Prostate gland (tissue), 2 donors: ENCODE results near the gene ANKS1B.

ENCODE experiments used
- POLR2A ChIP-seq: fragments of 450-650 bp; IDR thresholded peaks from one replicate; pipeline ENCODE4 v1.6.1; 2016; ENCODE audit warnings: antibody characterized with exemption, mild to moderate bottlenecking
- POLR2AphosphoS5 ChIP-seq: sonication (generic); formaldehyde crosslinking; IDR thresholded peaks from one replicate; pipeline ENCODE4 v1.6.1; 2017; ENCODE audit warnings: antibody characterized with exemption
- TF ChIP-seq, protein P1 (sequence below), 4 experiments: fragments of 200-600 bp in 2 of 4; fragments of 450-650 bp in 2 of 4; sonication (generic) in 2 of 4; IDR thresholded peaks; 1 replicate in 3 of 4; 2 replicates in 1 of 4; pipeline ENCODE4 v1.5.1; 2016 to 2019; ENCODE audit warnings: antibody characterized with exemption in 4 of 4, mild to moderate bottlenecking in 2 of 4, moderate library complexity in 2 of 4

DNA sequence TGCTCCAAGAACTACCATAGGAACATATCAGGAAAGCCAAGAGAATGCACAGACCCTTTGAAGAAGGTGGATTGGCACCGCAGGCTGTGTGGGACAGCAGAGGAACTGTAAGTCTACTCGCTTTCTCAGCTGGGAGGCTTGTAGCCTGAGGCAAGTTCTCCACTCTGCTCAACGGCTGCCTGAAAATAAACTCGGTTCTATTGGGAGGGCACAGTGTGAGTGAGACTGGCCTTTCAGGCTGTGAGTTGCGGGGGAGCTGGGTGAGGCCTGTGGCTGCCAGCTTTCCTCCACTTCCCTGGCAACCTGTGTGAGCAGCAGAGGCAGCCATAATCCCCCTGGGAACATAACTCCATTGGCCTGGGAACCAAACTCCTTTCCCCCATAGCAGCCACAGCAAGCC lies 132.1 kb downstream of the ANKS1B start:
- TF ChIP-seq POLR2AphosphoS5 (no peak), POLR2A (no peak)
- TF ChIP-seq, protein P1, sequence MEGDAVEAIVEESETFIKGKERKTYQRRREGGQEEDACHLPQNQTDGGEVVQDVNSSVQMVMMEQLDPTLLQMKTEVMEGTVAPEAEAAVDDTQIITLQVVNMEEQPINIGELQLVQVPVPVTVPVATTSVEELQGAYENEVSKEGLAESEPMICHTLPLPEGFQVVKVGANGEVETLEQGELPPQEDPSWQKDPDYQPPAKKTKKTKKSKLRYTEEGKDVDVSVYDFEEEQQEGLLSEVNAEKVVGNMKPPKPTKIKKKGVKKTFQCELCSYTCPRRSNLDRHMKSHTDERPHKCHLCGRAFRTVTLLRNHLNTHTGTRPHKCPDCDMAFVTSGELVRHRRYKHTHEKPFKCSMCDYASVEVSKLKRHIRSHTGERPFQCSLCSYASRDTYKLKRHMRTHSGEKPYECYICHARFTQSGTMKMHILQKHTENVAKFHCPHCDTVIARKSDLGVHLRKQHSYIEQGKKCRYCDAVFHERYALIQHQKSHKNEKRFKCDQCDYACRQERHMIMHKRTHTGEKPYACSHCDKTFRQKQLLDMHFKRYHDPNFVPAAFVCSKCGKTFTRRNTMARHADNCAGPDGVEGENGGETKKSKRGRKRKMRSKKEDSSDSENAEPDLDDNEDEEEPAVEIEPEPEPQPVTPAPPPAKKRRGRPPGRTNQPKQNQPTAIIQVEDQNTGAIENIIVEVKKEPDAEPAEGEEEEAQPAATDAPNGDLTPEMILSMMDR (IDR thresholded peaks at IDR 0.05) = no peak
